Right cardiac atrium (tissue), 5 donors: ENCODE results near the gene KRT80. TPM values are rescaled to one million over a fixed set of nuclear protein-coding genes. Genes with fewer than 3 reads are reported as not detected.

Source experiments
- ATAC-seq, 2 donors: fragments of 200-7000 bp; cut with Tn5 transposase; one replicate each; pipeline versions ENCODE4 v1.8.0 to v1.9.1; 2020; ENCODE audit warnings: moderate library complexity in 2 of 2, mild to moderate bottlenecking in 1 of 2
- DNase-seq, 3 donors: peaks; one replicate each; pipeline ENCODE4 v3.0.0-alpha.2; 2020
- H3K27ac ChIP-seq: one replicate; pipeline ENCODE4 v1.5.1; 2013; ENCODE audit warnings: mild to moderate bottlenecking, low read length, control low read depth, moderate library complexity
- H3K27me3 ChIP-seq: one replicate; pipeline ENCODE4 v1.6.1; 2013; ENCODE audit not compliant: control insufficient read depth, insufficient read depth
- H3K4me1 ChIP-seq: one replicate; pipeline ENCODE4 v1.6.1; 2013; ENCODE audit warnings: low read length; ENCODE audit not compliant: control insufficient read depth, insufficient read depth
- H3K4me3 ChIP-seq: one replicate; pipeline ENCODE4 v1.5.1; 2013; ENCODE audit warnings: low read length, control low read depth
- H3K9me3 ChIP-seq: one replicate; pipeline ENCODE4 v1.6.1; 2013; ENCODE audit warnings: low read length; ENCODE audit not compliant: control insufficient read depth
- WGBS: extraction: QIAGEN DNeasy Blood & Tissue Kit; methylation state at CpG from one replicate; pipeline ENCODE4 v1.1.7; 2013; 5-methylcytosine and 5-hydroxymethylcytosine counted together
- intact Hi-C, 4 donors: fragments of 100-400 bp; cut with DNase I; formaldehyde crosslinking; loops; one replicate each; pipeline versions ENCODE4 v1.11.0 to v1.14.0; 2022 to 2023
- polyA plus RNA-seq: library from polyadenylated mRNA; stranded (reverse); fragments of 200-250 nt; gene quantifications from one replicate; pipeline ENCODE4 v1.2.3, GENCODE V29; 2013
- total RNA-seq, 4 donors: library from RNA; stranded (reverse); fragmentation: NEBNext Ultra II Directional; extraction: Animal tissue kit (Norgen Biotek cat#: 25700); gene quantifications; one replicate each; pipeline ENCODE4 v1.2.1, GENCODE V29; 2021
- donor health status: healthy with polysubstance abuse.
- donor health status: DM: no; HTN: yes; CAD: no.
- donor health status: DM: no; HTN: no; CAD: no.
- donor health status: DM: no; HTN: yes; CAD: no; lungs with severe emphysema.
- donor health status: DM: yes; HTN: yes; CAD: no.

KRT80 gene
- total and polyA plus RNA-seq, 5 donors, result 0.05 to 0.06 TPM; not detected in 3

- no peak for DNase-seq
Measured at GRCh38 chr12:52227606-52228166, 35.9 kb upstream of the KRT80 start.

DNA sequence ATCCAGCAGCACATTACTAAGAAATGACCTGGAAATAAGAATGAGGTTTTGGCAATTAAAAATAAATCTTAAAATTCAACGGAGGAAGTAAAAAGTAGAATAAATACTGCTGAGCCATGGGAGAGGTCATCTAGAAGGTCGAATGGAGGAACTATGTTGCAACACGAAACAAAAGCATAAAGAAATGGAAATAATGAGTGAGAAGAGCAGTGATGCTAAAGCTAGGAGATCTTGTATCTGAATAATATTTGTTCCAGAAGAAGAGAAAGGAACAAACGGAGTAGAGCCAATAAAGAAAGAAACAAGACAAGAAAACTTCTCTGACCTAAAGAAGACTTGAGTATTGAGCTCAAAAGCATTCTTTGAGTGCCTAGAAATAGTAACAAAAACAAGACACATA, 34.6 kb upstream of the KRT80 start:
- intact Hi-C loops, result no loop called here
- H3K27ac ChIP-seq, result no peak overlapping the region
- no peaks in the 10 kb centered on the region for H3K9me3 ChIP-seq
- ATAC-seq, result no peak
- no peak for DNase-seq
- no peaks in the 10 kb centered on the region for H3K4me1 ChIP-seq
- WGBS, result 51% methylated on average over 4 of the region's 4 CpGs
- H3K4me3 ChIP-seq, result no peak overlapping the region
- no peaks in the 10 kb centered on the region for H3K27me3 ChIP-seq

More at GRCh38 chr12:52227606-52228166, 35.9 kb upstream of the KRT80 start:
- intact Hi-C loops, result no loop called here
- no peaks in the 10 kb centered on the region for H3K9me3 ChIP-seq
- H3K4me3 ChIP-seq, result no peak overlapping the region
- 82% methylated on average over 5 of the region's 5 CpGs for WGBS
- no peak for ATAC-seq
- no peaks in the 10 kb centered on the region for H3K4me1 ChIP-seq
- no peaks in the 10 kb centered on the region for H3K27me3 ChIP-seq
- H3K27ac ChIP-seq, result no peak overlapping the region

DNA sequence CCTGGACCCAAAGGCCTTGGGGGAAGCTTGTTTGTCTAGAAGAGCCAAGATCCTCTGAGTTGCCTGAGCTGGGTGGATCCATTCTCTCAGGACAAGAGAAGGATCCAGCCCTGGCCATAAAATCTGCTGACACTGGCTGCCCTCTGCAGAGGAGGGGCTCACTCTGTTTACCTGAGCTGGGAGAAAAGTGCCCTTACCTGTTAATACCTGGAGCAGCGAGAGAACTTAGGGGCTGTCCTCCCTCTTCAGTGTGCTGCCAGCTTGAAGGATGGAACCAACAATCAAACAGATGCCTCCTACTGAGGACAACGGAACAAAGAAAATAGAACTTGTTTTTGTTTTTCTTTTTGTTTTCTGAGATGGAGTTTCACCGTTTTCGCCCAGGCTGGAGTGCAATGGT, 33.9 kb upstream of the KRT80 start:
- 90% methylated on average over 4 of the region's 4 CpGs for WGBS
- Histone ChIP-seq H3K9me3 (no peaks in the 10 kb centered on the region), H3K27me3 (no peaks in the 10 kb centered on the region), H3K4me1 (no peaks in the 10 kb centered on the region), H3K4me3 (no peak overlapping the region), H3K27ac (no peak overlapping the region)
- intact Hi-C loops, result no loop called here
- no peak for ATAC-seq
- no peak for DNase-seq

DNA sequence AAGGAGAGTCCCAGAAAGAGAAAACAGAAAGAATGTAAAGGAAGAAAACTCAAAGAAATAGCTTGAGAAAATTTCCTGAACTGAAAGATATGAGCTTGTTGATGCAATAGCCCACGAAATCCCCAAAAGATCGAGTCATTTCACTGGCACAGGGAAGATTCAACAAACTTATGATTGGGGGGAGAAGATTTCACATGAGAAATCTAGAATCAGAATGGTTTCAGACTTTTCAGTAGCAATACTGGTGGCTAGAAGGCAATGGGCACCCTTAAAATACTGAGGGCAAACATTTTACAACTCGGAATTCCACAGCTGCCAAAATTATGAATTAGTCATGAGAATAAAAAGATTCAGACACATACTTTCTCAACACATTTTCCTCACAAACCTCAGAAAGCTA, 32.3 kb upstream of the KRT80 start:
- no peak overlapping the region for H3K27ac ChIP-seq
- H3K4me3 ChIP-seq, result no peak overlapping the region
- no peaks in the 10 kb centered on the region for H3K9me3 ChIP-seq
- no peaks in the 10 kb centered on the region for H3K4me1 ChIP-seq
- no peaks in the 10 kb centered on the region for H3K27me3 ChIP-seq
- WGBS, result 39% methylated on average over 3 of the region's 3 CpGs
- intact Hi-C loops, result no loop called here
- ATAC-seq, result no peak
- DNase-seq, result no peak

DNA sequence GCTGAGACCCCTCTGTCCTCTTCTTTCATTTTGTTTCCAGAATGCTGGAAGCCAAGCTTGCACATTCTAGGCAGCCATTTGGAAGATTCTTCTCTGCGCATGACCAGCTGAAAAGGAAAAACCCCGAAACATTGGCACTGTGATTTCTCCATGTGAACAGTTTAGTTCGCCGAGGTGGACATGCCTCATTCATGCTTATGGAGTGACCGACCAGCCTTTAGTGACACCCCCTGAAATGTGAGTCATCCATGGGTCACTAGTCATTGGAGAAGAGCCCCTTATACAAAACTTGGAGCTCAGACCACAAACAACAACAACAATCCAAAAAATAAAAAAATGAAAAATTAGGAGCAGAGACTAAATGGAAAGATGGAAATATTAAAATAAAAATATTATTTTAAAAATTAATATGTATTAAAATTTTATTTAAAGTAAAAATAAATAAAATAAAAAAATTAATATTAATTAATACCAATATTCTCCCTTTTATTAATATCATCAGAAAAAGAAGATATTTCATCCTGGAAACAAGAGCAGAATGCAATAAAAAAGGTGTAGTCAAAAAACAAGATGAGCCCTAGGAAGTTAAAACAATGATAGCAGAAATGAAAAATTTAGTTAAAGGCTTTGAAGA, 31.7 kb upstream of the KRT80 start:
- Histone ChIP-seq H3K27ac (no peak overlapping the region), H3K4me3 (no peak overlapping the region), H3K4me1 (no peaks in the 10 kb centered on the region), H3K9me3 (no peaks in the 10 kb centered on the region), H3K27me3 (no peaks in the 10 kb centered on the region)
- intact Hi-C loops, result no loop called here
- ATAC-seq, result no peak
- 90% methylated on average over 5 of the region's 5 CpGs for WGBS
- no peak for DNase-seq

GRCh38 chr12:52222692-52223091, 30.9 kb upstream of the KRT80 start:
- no peaks in the 10 kb centered on the region for H3K9me3 ChIP-seq
- 93% methylated on average over 4 of the region's 4 CpGs for WGBS
- intact Hi-C loops, result no loop called here
- no peaks in the 10 kb centered on the region for H3K27me3 ChIP-seq
- no peak overlapping the region for H3K4me3 ChIP-seq
- DNase-seq (no peak), ATAC-seq (no peak)
- H3K4me1 ChIP-seq, result no peaks in the 10 kb centered on the region
- H3K27ac ChIP-seq, result no peak overlapping the region

DNA sequence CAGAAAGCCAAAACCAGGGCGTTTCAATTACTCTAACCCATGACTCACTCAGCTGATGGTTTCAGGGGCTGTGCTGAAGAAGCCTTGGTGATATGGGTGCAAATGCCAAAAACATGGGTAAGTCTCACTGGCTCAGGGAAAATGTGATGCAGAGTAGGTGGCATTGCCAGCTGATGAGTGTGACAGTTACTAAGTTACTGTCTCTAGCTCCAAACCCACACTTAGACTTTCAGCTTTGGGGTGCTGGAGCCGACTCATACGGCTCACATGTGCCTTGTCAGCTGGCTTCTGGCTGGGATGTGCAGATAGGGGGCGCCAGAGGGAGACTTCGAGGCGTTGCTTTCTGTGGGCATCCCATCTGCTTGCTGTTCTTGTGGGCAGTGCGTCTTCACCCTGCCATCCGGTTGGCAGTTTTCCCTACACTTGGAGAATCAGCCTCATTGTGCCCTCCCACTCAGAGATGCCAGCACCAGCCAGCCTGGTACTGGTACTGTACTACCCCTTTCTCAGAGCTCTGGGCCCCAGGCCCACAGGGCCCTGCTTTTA, 30.2 kb upstream of the KRT80 start:
- DNase-seq, result peak in 1 of 3 donors; percentile 84
- peak in 1 of 2 donors; percentile 41 for ATAC-seq

GRCh38 chr12:52221070-52221781, 29.4 kb upstream of the KRT80 start:
- Histone ChIP-seq H3K27ac (no peak overlapping the region), H3K9me3 (no peaks in the 10 kb centered on the region), H3K4me1 (no peaks in the 10 kb centered on the region), H3K4me3 (no peak overlapping the region), H3K27me3 (no peaks in the 10 kb centered on the region)
- DNase-seq (no peak), ATAC-seq (no peak)
- 68% methylated on average over 4 of the region's 4 CpGs for WGBS
- intact Hi-C loops, result no loop called here

More for the DNA sequence above, 30.2 kb upstream of the KRT80 start:
- no peaks in the 10 kb centered on the region for H3K27me3 ChIP-seq
- H3K27ac ChIP-seq, result no peak overlapping the region
- intact Hi-C loops, result no loop called here
- WGBS, result 14% methylated on average over 8 of the region's 8 CpGs
- no peaks in the 10 kb centered on the region for H3K4me1 ChIP-seq
- no peak overlapping the region for H3K4me3 ChIP-seq
- no peaks in the 10 kb centered on the region for H3K9me3 ChIP-seq

GRCh38 chr12:52220477-52220876, 28.7 kb upstream of the KRT80 start:
- 79% methylated on average over 3 of the region's 3 CpGs for WGBS
- Histone ChIP-seq H3K27me3 (no peaks in the 10 kb centered on the region), H3K27ac (no peak overlapping the region), H3K4me1 (no peaks in the 10 kb centered on the region), H3K9me3 (no peaks in the 10 kb centered on the region), H3K4me3 (no peak overlapping the region)
- DNase-seq, result no peak
- intact Hi-C loops, result no loop called here
- ATAC-seq, result no peak

DNA sequence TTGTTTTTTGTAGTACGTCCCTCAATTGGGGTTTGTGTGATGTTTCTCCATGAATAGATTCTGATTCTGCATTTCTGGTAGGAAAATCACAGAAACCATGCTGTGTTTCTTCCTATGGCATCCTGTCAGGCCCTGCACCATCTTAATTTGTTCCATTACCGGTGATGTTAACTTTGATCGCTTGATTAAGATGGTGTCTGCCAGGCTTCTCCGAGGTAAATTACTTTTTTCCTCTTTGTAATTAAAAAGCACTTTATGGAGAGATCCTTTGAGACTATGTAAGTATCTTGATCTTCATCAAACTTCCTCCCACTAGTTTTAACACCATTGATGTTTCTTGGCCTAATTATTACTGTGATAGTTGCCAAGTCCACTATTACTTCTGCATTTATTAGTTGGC, 26.2 kb upstream of the KRT80 start:
- Histone ChIP-seq H3K27ac (no peak overlapping the region), H3K4me3 (no peak overlapping the region), H3K9me3 (no peaks in the 10 kb centered on the region), H3K4me1 (no peaks in the 10 kb centered on the region), H3K27me3 (no peaks in the 10 kb centered on the region)
- ATAC-seq (no peak), DNase-seq (no peak)
- WGBS, result 88% methylated on average over 4 of the region's 4 CpGs
- intact Hi-C loops, result no loop called here

DNA sequence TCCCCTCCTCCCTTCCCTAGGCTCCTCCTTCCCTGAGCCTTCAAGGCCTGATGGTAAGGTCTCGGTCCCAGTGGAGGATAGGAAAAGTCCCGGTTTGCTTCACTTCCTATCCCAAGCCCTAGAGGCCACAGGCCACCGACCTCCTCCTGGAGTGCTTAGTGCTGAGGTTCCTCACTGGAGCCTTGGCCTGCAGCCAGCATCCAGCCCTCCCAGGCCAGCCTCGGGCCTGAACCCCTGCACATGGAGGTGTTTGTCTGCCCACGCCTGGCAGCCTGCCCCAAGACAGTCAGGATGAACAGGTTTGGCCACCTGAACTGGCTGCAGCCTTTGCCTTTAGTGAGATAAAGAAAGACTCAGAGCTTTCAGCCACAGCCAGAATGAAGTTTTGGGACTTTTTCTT, 25.4 kb upstream of the KRT80 start:
- Histone ChIP-seq H3K4me3 (no peak overlapping the region), H3K4me1 (no peaks in the 10 kb centered on the region), H3K27me3 (no peaks in the 10 kb centered on the region), H3K9me3 (no peaks in the 10 kb centered on the region), H3K27ac (no peak overlapping the region)
- ATAC-seq (peak; percentile 44 to 69), DNase-seq (peak; percentile 38 to 85 (median 78))
- WGBS, result 29% methylated on average over 5 of the region's 5 CpGs
- intact Hi-C loops, result no loop called here
